GM18507 (cell line): Measurements from ENCODE around the gene AMER2.

Experiments
- DNase-seq: peaks from one replicate; pipeline ENCODE4 v3.0.0; 2011; ENCODE audit warnings: low read depth; ENCODE audit not compliant: insufficient read length; ENCODE audit errors: extremely low spot score
- FAIRE-seq: peaks from 2 replicates; lab custom pipeline; 2011; peaks lifted over from hg19 to GRCh38; lab: Jason Lieb, UNC

The AMER2 gene

GRCh38 chr13:25171517-25172302, at the start of gene AMER2:
Gene AMER2 (minus strand): TSS chr13:25172288. CDS start chr13:25171619, 669 bp downstream.
- FAIRE-seq (peak; percentile 5), DNase-seq (no peak)

GRCh38 chr13:25218019-25218418, 45.9 kb upstream of the AMER2 start:
- no peak for FAIRE-seq
- no peak for DNase-seq

- FAIRE-seq (no peak), DNase-seq (no peak)
Measured at GRCh38 chr13:25217023-25217885, 45.2 kb upstream of the AMER2 start.

GRCh38 chr13:25215253-25215575, 43.1 kb upstream of the AMER2 start:
- no peak for FAIRE-seq
- DNase-seq: no peak

GRCh38 chr13:25214491-25215252, 42.6 kb upstream of the AMER2 start:
- DNase-seq (no peak), FAIRE-seq (peak; percentile 12)

GRCh38 chr13:25213715-25214114, 41.6 kb upstream of the AMER2 start:
- FAIRE-seq: no peak

GRCh38 chr13:25210842-25211569, 38.9 kb upstream of the AMER2 start:
- FAIRE-seq: no peak

More at GRCh38 chr13:25213715-25214114, 41.6 kb upstream of the AMER2 start:
- no peak for DNase-seq

GRCh38 chr13:25207291-25207810, 35.3 kb upstream of the AMER2 start:
- no peak for FAIRE-seq
- DNase-seq: no peak

More at GRCh38 chr13:25210842-25211569, 38.9 kb upstream of the AMER2 start:
- DNase-seq: no peak

GRCh38 chr13:25204863-25205262, 32.8 kb upstream of the AMER2 start:
- DNase-seq (no peak), FAIRE-seq (no peak)

GRCh38 chr13:25203127-25203740, 31.1 kb upstream of the AMER2 start:
- FAIRE-seq (no peak), DNase-seq (no peak)

GRCh38 chr13:25200783-25201182, 28.7 kb upstream of the AMER2 start:
- no peak for DNase-seq
- FAIRE-seq: no peak

- FAIRE-seq: no peak
- DNase-seq: no peak
Measured at GRCh38 chr13:25198647-25199046, 26.6 kb upstream of the AMER2 start.

- no peak for DNase-seq
- FAIRE-seq: no peak
Measured at GRCh38 chr13:25196971-25197370, 24.9 kb upstream of the AMER2 start.

- DNase-seq (no peak), FAIRE-seq (no peak)
Measured at GRCh38 chr13:25192936-25193335, 20.8 kb upstream of the AMER2 start.

- no peak for FAIRE-seq
- DNase-seq: no peak
Measured at GRCh38 chr13:25192489-25192888, 20.4 kb upstream of the AMER2 start.

GRCh38 chr13:25192052-25192451, 20.0 kb upstream of the AMER2 start:
- FAIRE-seq: no peak
- no peak for DNase-seq

- no peak for DNase-seq
- FAIRE-seq: no peak
Measured at GRCh38 chr13:25190771-25191170, 18.7 kb upstream of the AMER2 start.

- FAIRE-seq (no peak), DNase-seq (no peak)
Measured at GRCh38 chr13:25190256-25190655, 18.2 kb upstream of the AMER2 start.

- no peak for FAIRE-seq
- DNase-seq: no peak
Measured at GRCh38 chr13:25187596-25187995, 15.5 kb upstream of the AMER2 start.
